ENCODE results near the gene SOX5.

Gene SOX5

DNA sequence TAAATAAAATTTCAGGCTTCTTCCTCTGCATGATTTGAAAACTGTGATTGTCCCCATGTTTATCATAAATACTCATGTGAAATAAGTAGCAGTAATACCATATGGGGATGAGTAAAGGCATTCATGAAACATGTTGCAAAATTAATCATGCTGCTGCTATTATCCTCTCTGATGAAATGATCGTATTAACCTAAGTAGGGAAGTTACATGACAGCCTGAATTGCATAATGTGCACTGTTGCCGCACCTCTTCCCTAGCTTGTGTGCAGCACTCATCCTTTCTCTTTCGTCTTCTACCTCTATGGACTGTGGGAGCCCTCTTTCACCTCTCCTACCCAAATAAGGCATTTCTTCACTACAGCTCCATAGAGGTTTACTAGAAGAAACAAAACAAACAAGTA lies 367.6 kb downstream of the SOX5 start:
- no peak for DNase-seq

GRCh38 chr12:23579257-23579656 lies 370.2 kb downstream of the SOX5 start:
- no peak for DNase-seq

GRCh38 chr12:23576372-23576771 lies 373.1 kb downstream of the SOX5 start:
- DNase-seq: no peak

DNA sequence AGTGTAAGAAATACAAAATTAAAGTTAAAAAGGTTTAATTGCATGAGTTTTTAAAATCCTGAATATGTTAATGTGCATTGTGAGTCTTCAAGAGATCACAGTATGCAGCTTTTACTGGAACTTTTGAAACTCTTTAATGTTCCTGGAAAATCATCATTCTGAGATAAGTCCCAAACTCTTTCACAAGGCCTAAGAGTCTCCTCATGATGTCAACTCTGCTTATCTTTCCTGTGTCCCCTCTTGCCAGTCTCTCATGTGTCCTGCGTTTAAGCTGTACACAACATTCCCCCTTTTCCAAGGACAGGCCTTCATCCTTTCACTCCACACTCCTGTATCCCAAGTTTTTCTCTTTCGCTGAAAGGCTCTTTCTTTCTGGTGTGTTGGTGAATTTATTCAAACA lies 380.1 kb downstream of the SOX5 start:
- no peak for DNase-seq

DNA sequence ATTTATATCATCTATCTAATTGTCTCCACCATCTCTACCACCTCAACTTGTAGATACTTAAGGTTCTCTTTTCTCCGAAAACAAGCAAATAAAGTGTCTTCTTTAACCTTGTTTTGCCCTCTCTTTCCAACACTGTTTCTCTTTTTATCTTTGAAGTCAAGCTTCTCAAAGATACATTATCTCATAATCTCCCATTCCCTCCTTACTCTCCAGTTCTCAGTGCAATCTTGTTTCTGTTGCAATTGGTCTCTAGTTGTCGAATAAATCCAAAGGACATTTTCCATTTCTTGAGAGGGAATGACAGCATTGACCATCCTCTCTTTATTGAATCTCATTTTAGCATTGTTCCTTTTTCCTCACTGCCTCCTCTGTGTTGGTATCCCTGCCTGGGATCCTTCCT lies 383.3 kb downstream of the SOX5 start:
- DNase-seq: no peak

DNA sequence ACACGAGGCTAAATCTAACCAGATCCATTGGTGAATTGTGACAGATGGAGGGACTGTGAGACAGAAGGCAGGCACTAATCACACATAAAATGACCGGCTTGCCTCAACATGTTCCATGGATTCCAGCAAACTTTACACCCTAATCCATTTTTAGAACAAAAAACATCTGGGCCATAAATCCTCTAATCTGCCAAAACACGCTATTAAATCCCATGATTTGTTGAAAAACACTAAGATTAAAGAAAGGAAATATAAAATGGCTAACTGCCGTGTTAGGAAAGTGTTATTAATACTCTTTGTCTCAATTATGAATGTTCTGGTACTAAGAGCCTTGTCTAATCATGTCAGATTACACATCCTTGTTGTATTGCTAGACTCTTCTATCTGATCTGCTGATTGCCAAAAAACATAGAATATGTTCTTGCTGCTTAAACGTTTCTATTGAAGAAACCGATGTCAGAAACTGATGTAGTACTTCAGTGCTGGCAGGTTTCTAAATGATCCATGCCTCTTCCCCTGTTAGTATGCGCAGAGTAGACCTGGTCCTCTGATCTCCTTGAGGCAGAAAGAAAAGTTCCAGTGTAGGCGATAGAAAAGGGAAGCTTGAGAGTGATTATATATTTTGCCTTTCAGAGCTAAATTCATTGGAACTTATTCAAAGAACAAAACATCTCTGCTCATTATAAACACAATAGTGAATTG lies 384.9 kb downstream of the SOX5 start:
- DNase-seq: no peak

DNA sequence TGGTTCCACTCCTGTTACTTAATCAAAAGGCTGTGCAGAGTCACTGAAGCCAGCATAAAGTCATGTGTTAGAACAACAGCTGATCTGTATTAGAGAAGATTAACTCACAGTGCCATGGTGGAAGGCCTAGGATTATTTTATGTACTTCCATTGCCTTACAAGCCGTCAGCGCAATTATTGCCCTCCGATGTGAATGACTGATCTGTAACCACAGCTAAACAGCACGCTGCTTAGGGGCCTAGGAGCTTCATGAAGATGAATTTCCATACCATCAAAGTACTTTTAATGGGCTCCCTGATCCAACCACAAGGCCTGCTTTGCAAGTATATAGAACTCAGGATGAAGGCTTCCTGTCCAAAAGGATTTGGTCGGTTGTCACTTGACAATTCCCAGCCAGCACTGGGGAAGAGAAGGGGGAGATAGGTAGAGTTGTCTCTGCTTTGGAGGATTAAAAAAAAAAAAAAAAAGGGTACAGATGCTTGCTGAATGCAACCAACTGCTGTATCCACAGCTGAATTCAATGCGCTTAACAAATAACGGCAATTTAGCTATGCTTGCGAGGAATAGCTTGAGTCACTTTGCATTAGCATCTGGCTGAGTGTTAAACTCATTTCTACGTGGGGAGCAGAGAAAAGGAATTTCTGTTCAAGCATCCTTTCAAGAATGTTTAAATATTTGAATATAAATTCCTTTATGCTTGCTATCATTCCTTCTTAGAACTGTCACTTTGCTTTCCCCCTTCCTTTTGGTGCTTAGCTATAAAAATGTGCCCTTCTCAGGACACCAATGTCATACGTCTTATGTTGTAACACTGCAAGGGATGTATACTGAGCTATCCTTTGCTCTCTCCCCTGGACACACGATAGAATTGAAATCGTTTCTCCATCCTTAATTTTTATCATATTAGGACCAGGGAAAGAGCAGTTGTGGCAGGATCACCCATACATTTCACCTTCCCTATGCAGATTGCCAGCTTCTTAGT lies 387.8 kb downstream of the SOX5 start:
- no peak for DNase-seq

DNA sequence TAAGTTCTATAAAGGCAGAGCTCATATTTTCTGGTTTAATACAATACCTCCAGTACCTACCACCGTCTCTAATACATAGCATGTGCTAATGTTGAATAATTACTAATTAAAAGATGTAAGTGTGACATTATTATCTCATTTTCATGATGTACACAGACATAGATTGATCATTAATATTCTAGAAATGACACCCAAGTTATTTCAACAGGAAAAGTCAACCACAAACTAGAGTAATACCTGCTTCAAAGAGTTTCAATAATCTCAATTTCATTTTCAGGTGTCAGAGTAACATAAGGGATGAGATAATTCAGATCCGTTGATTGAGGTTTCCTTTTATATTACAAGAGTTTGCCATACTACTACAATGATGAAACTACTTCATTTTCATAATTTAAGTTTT lies 388.9 kb downstream of the SOX5 start:
- DNase-seq: no peak

DNA sequence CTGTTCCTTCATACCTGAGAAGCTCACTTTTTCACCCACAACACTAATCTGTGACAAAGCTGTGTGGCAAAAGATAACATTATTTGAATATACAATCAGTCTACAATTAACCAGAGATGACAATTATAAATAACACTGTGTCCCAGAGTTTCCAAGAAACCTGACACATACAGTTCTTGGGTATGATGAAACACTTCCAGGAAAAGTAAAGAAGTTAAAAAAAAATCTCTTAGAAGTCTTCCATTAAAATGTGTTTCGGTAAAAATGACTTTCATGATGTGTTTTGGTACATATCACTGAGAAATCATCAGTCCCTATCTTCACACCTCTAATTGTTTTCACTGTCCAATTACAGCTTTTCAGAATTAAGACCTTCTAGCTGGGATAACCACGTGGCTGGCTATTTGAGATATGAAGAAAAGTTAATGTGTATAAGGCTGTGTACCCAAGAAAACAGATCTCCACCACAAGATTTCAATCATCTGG lies 390.2 kb downstream of the SOX5 start:
- DNase-seq: no peak

DNA sequence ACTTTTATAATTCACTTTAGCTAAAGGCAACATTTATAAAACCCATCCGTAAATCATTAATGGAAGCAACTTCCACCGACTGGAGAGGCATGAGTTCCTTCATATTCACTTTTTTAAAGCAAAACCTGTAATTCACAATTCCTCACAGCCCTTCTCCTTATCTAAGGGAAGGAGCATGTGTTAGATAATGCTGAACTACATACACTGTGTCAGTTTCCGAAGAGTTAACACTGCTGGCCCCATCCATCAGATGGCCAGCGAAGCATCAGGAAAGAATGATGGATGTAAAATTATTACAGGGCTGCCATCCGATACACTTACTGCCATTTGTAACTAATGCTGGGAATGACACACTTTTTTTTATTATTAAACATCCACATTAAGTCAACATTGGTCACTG lies 392.8 kb downstream of the SOX5 start:
- DNase-seq: no peak

DNA sequence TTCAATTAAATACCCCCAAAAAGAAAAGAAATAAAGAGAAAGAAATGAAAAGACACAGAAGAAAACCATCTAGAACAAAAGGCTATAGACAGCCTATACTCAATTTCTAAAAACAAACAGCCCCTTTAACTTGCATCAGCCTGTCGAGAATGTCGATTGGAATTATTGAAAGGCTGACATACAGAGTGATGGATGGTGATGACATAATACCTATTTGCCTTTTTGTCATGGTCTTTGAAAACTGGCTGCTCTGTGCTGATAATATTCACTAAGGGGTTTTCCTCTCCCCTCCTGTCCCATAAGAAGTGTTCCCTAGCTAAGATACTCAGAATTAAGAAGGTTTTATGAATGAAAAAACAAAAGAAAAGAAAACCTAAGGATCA lies 393.7 kb downstream of the SOX5 start:
- no peak for DNase-seq

- DNase-seq: no peak
Measured at GRCh38 chr12:23555180-23555824, 394.2 kb downstream of the SOX5 start.

GRCh38 chr12:23552417-23552816 lies 397.1 kb downstream of the SOX5 start:
- no peak for DNase-seq

DNA sequence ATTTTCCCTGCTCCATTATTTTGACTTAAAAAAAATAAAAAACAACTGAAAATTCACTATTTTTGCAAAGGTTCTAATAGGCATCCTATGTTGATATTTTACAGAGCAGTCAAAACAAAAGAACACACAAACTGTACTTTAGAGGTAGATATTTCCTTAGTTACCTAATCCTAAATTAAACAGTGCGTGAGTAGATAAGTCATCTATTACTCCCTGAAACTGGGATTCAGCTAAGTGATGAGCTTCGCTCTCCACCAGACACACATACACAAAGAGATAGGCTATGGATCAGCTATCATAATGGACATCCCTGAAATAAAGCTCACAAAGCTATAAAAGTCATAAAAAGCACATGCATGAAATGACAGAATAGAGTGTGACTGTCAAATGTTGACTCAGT lies 398.7 kb downstream of the SOX5 start:
- DNase-seq: no peak

- no peak for DNase-seq
Measured at GRCh38 chr12:23548742-23549141, 400.7 kb downstream of the SOX5 start.

DNA sequence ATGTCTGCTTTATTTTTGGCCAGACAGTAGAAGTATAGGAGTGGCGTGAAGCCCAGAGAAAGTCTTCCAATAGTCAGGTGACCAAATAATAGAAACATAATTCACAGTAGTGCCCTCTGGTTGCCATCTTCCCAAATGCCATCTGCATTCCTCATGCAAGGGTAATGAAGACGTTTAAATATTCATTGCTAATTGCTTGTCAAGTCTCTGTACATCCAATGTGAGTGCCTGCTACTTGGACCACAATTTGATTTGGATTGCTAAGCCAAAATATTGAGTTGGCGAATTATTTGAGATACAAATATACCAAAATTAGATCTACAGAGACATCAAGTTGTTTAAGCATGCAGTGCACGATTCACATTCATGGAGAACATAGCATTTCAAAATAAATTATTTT lies 402.7 kb downstream of the SOX5 start:
- no peak for DNase-seq

DNA sequence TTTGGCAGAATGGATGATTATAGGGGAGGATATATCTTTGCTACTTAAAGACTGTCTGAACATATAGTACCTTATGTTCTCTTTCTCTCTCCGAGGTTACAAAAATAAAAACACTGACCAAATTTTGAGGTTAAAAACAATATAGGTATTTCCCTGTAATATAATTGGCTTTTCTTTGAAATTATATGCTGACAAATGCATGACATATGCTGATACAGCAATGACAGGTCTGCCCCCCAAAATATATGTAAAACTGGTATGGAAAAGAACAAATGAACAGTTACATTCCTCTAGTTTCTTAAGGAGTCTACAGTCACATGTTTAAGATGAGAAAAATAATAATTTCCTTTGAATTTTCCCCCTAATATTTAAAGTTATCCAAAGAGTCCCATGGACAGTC lies 405.7 kb downstream of the SOX5 start:
- no peak for DNase-seq

- DNase-seq: no peak
Measured at GRCh38 chr12:23542187-23542586, 407.3 kb downstream of the SOX5 start.

DNA sequence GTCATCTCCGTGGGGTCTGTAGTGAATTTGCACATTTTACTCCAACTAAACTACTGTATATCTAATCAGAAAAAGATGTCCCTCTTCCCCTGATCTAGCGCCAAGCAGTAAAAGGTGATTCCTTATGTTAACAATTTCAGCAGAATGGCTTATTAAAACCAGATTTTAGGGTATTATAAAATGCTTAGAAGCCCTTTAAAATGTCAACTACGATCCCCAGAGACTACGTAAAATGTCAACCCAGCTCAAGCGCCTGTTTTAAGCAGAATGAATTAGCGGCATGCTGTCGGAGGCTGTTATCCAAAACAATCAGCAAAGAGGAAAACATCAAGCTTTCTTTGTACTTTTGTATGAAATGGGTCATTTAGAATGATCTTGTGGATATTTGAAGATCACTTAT lies 408.9 kb downstream of the SOX5 start:
- DNase-seq: no peak

DNA sequence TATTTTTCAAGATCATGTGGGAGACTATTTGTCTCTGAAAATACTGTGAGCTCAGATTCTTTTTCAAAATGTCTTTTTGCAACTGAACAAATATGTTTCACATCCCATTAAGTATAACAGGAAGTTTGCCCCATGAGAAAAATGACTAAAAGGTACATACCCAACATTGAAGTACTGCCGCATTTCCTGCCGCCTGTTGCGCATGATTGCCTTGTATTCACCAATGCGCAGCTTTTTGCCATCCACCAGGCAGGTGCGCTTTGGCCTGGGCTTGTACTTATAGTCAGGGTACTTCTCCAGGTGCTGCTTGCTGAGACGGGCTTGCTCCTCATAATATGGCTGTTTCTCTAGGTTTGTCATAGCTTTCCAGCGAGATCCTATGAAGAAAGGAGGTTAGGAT lies 413.2 kb downstream of the SOX5 start:
- DNase-seq: no peak

- DNase-seq: no peak
Measured at GRCh38 chr12:23535441-23535840, 414.0 kb downstream of the SOX5 start.

- DNase-seq: no peak
Measured at GRCh38 chr12:23534196-23534595, 415.3 kb downstream of the SOX5 start.

GRCh38 chr12:23533699-23534098 lies 415.8 kb downstream of the SOX5 start:
- no peak for DNase-seq

DNA sequence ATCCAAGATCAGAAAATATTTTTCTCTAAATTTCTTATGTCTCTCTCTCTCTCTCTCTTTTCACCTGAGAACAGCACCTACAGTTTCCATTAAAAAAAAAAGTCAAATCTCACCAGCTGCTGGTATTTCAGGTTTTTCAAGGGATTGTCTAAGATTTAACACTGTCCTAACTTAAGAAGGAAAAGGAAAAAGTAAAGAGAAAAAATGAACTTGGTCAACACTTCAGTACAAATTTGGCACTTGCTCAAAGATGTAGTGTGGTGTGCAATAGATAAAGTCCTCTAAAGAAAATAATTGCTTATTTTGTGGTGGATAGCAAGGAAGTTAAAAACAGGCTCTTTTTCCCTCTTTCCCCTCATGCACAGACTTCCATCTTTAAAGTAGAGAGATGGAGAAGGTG lies 416.2 kb downstream of the SOX5 start:
- DNase-seq: no peak

Measured in activated CD8-positive, alpha-beta memory T cell treated with anti-CD3 and anti-CD28 coated beads, Interleukin-2, amount 50 U/mL, for 48 hours (primary cell).